Mesendoderm (in vitro differentiated cells): Measurements from ENCODE around the gene GLG1.
A peak's percentile ranks its signal among the peaks of the same experiment; 100 is the strongest.

Source experiments
- DNase-seq: peaks from one replicate; pipeline ENCODE4 v3.0.0; 2013
- H2AK5ac ChIP-seq: 2 replicates; pipeline ENCODE4 v1.6.1; 2013; ENCODE audit warnings: low read length, inconsistent platforms
- H2BK120ac ChIP-seq: 2 replicates; pipeline ENCODE4 v1.6.1; 2013; ENCODE audit warnings: low read depth, mild to moderate bottlenecking, low read length, moderate library complexity, mixed read lengths
- H2BK15ac ChIP-seq: replicated peaks from 2 replicates; pipeline ENCODE4 v1.6.1; 2013; ENCODE audit warnings: low read depth, mild to moderate bottlenecking, moderate library complexity
- H2BK5ac ChIP-seq: 2 replicates; pipeline ENCODE4 v1.6.1; 2013; ENCODE audit warnings: low read length, inconsistent platforms
- H3K18ac ChIP-seq: 2 replicates; pipeline ENCODE4 v1.6.1; 2013; ENCODE audit warnings: mild to moderate bottlenecking, low read length, mixed read lengths
- H3K23ac ChIP-seq: one replicate; pipeline ENCODE4 v1.6.1; 2013; ENCODE audit warnings: low read length
- H3K27ac ChIP-seq: 2 replicates; pipeline ENCODE4 v1.5.1; 2013; ENCODE audit warnings: low read depth, mild to moderate bottlenecking, inconsistent platforms, low read length, moderate library complexity
- H3K27me3 ChIP-seq: 2 replicates; pipeline ENCODE4 v1.6.1; 2013; ENCODE audit warnings: low read length, control low read depth, mild to moderate bottlenecking, inconsistent platforms; ENCODE audit not compliant: insufficient read depth, poor library complexity
- H3K36me3 ChIP-seq: 2 replicates; pipeline ENCODE4 v1.6.1; 2013; ENCODE audit warnings: low read length, inconsistent platforms; ENCODE audit not compliant: control insufficient read depth, insufficient read depth
- H3K4ac ChIP-seq: one replicate; pipeline ENCODE4 v1.6.1; 2013; ENCODE audit warnings: low read depth, mild to moderate bottlenecking, low read length, moderate library complexity
- H3K4me1 ChIP-seq: 2 replicates; pipeline ENCODE4 v1.6.1; 2013; ENCODE audit warnings: low read depth, low read length, inconsistent platforms; ENCODE audit not compliant: control insufficient read depth
- H3K4me2 ChIP-seq: 2 replicates; pipeline ENCODE4 v1.6.1; 2013; ENCODE audit warnings: low read length
- H3K4me3 ChIP-seq: 2 replicates; pipeline ENCODE4 v1.5.1; 2013; ENCODE audit warnings: mild to moderate bottlenecking, low read length
- H3K56ac ChIP-seq: one replicate; pipeline ENCODE4 v1.6.1; 2013; ENCODE audit warnings: low read length
- H3K79me1 ChIP-seq: 2 replicates; pipeline ENCODE4 v1.6.1; 2013; ENCODE audit warnings: low read length, inconsistent platforms
- H3K79me2 ChIP-seq: 2 replicates; pipeline ENCODE4 v1.6.1; 2013; ENCODE audit warnings: mild to moderate bottlenecking, low read length; ENCODE audit not compliant: control insufficient read depth, insufficient read depth
- H3K9ac ChIP-seq: 2 replicates; pipeline ENCODE4 v1.6.1; 2013; ENCODE audit warnings: low read length, inconsistent platforms
- H4K5ac ChIP-seq: one replicate; pipeline ENCODE4 v1.6.1; 2013; ENCODE audit warnings: low read length
- H4K8ac ChIP-seq: one replicate; pipeline ENCODE4 v1.6.1; 2013; ENCODE audit warnings: low read depth, mild to moderate bottlenecking, control low read depth, low read length, moderate library complexity
- WGBS: extraction: QIAGEN DNeasy Blood & Tissue Kit; methylation state at CpG from one replicate; pipeline ENCODE4 v1.1.7; 2013; ENCODE audit warnings: low lambda C conversion rate, missing lambda C conversion rate; ENCODE audit not compliant: insufficient coverage; ENCODE audit errors: extremely low coverage; 5-methylcytosine and 5-hydroxymethylcytosine counted together

GLG1 gene

GRCh38 chr16:74505011-74505410 lies 101.9 kb downstream of the GLG1 start:
- H3K4me1 ChIP-seq: no peaks in the 10 kb centered on the region
- H2BK5ac ChIP-seq: no peak overlapping the region
- H2AK5ac ChIP-seq: no peak overlapping the region
- H3K27me3 ChIP-seq: no peaks in the 10 kb centered on the region
- peak; percentile 11 for DNase-seq
- no peak overlapping the region for H2BK15ac ChIP-seq
- no peak overlapping the region for H3K4ac ChIP-seq
- peaks cover 2% of the 10 kb centered on the region for H3K79me1 ChIP-seq
- no peak overlapping the region for H3K56ac ChIP-seq
- H3K36me3 ChIP-seq: peaks cover 1% of the 10 kb centered on the region
- no peak overlapping the region for H4K8ac ChIP-seq
- H3K79me2 ChIP-seq: no peaks in the 10 kb centered on the region
- no peak overlapping the region for H3K4me2 ChIP-seq
- H3K4me3 ChIP-seq: no peak overlapping the region
- no peak overlapping the region for H3K23ac ChIP-seq
- no CpG with 5 or more reads among the region's 2 CpGs for WGBS
- H4K5ac ChIP-seq: no peak overlapping the region
- no peak overlapping the region for H3K9ac ChIP-seq
- no peak overlapping the region for H2BK120ac ChIP-seq
- H3K27ac ChIP-seq: no peak overlapping the region
- H3K18ac ChIP-seq: no peak overlapping the region

GRCh38 chr16:74503412-74503811 lies 103.5 kb downstream of the GLG1 start:
- Histone ChIP-seq H3K4me1 (no peaks in the 10 kb centered on the region), H3K23ac (no peak overlapping the region), H3K27me3 (no peaks in the 10 kb centered on the region), H3K4ac (no peak overlapping the region), H3K9ac (no peak overlapping the region), H3K4me3 (no peak overlapping the region), H3K79me2 (no peaks in the 10 kb centered on the region), H3K36me3 (peaks cover 1% of the 10 kb centered on the region), H3K79me1 (peaks cover 2% of the 10 kb centered on the region), H3K27ac (no peak overlapping the region), H4K5ac (no peak overlapping the region), H3K4me2 (no peak overlapping the region), H2AK5ac (no peak overlapping the region), H3K18ac (no peak overlapping the region), H3K56ac (no peak overlapping the region), H2BK120ac (no peak overlapping the region), H2BK5ac (no peak overlapping the region), H4K8ac (no peak overlapping the region), H2BK15ac (no peak overlapping the region)
- no peak for DNase-seq
- no CpG with 5 or more reads among the region's 7 CpGs for WGBS

GRCh38 chr16:74501484-74502478 lies 105.1 kb downstream of the GLG1 start:
- H3K36me3 ChIP-seq: peaks cover 1% of the 10 kb centered on the region
- no peak overlapping the region for H2BK120ac ChIP-seq
- H3K27ac ChIP-seq: no peak overlapping the region

GRCh38 chr16:74500907-74501306 lies 106.0 kb downstream of the GLG1 start:
- H2BK120ac ChIP-seq: no peak overlapping the region
- peaks cover 2% of the 10 kb centered on the region for H3K79me1 ChIP-seq
- peaks cover 1% of the 10 kb centered on the region for H3K36me3 ChIP-seq
- H3K4ac ChIP-seq: no peak overlapping the region
- no peak overlapping the region for H3K4me3 ChIP-seq
- H4K8ac ChIP-seq: no peak overlapping the region
- H3K27ac ChIP-seq: no peak overlapping the region
- H3K4me1 ChIP-seq: no peaks in the 10 kb centered on the region
- H2BK15ac ChIP-seq: no peak overlapping the region
- no peak overlapping the region for H3K23ac ChIP-seq
- no peak overlapping the region for H3K4me2 ChIP-seq
- no peaks in the 10 kb centered on the region for H3K27me3 ChIP-seq
- DNase-seq: no peak
- no peak overlapping the region for H3K56ac ChIP-seq
- no CpG with 5 or more reads among the region's 3 CpGs for WGBS
- no peak overlapping the region for H2AK5ac ChIP-seq
- H3K79me2 ChIP-seq: no peaks in the 10 kb centered on the region
- no peak overlapping the region for H3K18ac ChIP-seq
- H4K5ac ChIP-seq: no peak overlapping the region
- H2BK5ac ChIP-seq: no peak overlapping the region
- H3K9ac ChIP-seq: no peak overlapping the region

More at GRCh38 chr16:74501484-74502478, 105.1 kb downstream of the GLG1 start:
- WGBS: no CpG with 5 or more reads among the region's 7 CpGs
- H3K56ac ChIP-seq: no peak overlapping the region
- no peak overlapping the region for H2BK15ac ChIP-seq
- no peak overlapping the region for H3K23ac ChIP-seq
- H3K27me3 ChIP-seq: no peaks in the 10 kb centered on the region
- H2AK5ac ChIP-seq: no peak overlapping the region
- H3K4me3 ChIP-seq: no peak overlapping the region
- no peak overlapping the region for H3K4me2 ChIP-seq
- no peak overlapping the region for H3K9ac ChIP-seq
- no peaks in the 10 kb centered on the region for H3K79me2 ChIP-seq
- no peak overlapping the region for H3K4ac ChIP-seq
- H2BK5ac ChIP-seq: no peak overlapping the region
- no peak overlapping the region for H3K18ac ChIP-seq
- no peak overlapping the region for H4K5ac ChIP-seq
- H3K4me1 ChIP-seq: no peaks in the 10 kb centered on the region
- no peak for DNase-seq
- H3K79me1 ChIP-seq: peaks cover 2% of the 10 kb centered on the region
- no peak overlapping the region for H4K8ac ChIP-seq

- Histone ChIP-seq H2BK15ac (no peak overlapping the region), H3K4me3 (no peak overlapping the region), H3K4me2 (no peak overlapping the region), H3K27me3 (no peaks in the 10 kb centered on the region), H3K56ac (no peak overlapping the region), H4K8ac (no peak overlapping the region), H2BK120ac (no peak overlapping the region), H3K36me3 (peaks cover 1% of the 10 kb centered on the region), H3K9ac (no peak overlapping the region), H3K4me1 (no peaks in the 10 kb centered on the region), H3K79me2 (no peaks in the 10 kb centered on the region), H3K27ac (no peak overlapping the region), H4K5ac (no peak overlapping the region), H3K23ac (no peak overlapping the region), H2AK5ac (no peak overlapping the region), H2BK5ac (no peak overlapping the region), H3K4ac (no peak overlapping the region), H3K79me1 (no peaks in the 10 kb centered on the region), H3K18ac (no peak overlapping the region)
- DNase-seq: no peak
These were observed 107.8 kb downstream of the GLG1 start for GRCh38 chr16:74499114-74499513.
